ENCODE results near the gene CPNE6.

CPNE6 gene

GRCh38 chr14:24057271-24057670 is 14.1 kb upstream of the CPNE6 start (continued):
- TF ChIP-seq, protein P1, sequence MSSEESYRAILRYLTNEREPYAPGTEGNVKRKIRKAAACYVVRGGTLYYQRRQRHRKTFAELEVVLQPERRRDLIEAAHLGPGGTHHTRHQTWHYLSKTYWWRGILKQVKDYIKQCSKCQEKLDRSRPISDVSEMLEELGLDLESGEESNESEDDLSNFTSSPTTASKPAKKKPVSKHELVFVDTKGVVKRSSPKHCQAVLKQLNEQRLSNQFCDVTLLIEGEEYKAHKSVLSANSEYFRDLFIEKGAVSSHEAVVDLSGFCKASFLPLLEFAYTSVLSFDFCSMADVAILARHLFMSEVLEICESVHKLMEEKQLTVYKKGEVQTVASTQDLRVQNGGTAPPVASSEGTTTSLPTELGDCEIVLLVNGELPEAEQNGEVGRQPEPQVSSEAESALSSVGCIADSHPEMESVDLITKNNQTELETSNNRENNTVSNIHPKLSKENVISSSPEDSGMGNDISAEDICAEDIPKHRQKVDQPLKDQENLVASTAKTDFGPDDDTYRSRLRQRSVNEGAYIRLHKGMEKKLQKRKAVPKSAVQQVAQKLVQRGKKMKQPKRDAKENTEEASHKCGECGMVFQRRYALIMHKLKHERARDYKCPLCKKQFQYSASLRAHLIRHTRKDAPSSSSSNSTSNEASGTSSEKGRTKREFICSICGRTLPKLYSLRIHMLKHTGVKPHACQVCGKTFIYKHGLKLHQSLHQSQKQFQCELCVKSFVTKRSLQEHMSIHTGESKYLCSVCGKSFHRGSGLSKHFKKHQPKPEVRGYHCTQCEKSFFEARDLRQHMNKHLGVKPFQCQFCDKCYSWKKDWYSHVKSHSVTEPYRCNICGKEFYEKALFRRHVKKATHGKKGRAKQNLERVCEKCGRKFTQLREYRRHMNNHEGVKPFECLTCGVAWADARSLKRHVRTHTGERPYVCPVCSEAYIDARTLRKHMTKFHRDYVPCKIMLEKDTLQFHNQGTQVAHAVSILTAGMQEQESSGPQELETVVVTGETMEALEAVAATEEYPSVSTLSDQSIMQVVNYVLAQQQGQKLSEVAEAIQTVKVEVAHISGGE (tag by site-specific recombination; conservative IDR thresholded peaks at IDR 0.05; ENCODE audit: low read depth): no peak
- TF ChIP-seq TRIM28 (IDR thresholded peaks at IDR 0.05; ENCODE audit: borderline replicate concordance, low read length) (no peak), ZNF548 (tag by site-specific recombination; IDR thresholded peaks at IDR 0.05) (no peak), ZNF76 (tag by site-specific recombination; IDR thresholded peaks at IDR 0.05; ENCODE audit: borderline replicate concordance, low read depth) (no peak), FEZF1 (tag by site-specific recombination; IDR thresholded peaks at IDR 0.05) (no peak), TCF7L2 (IDR thresholded peaks at IDR 0.05; ENCODE audit: borderline replicate concordance, low read depth, low read length) (no peak), ZNF416 (tag by site-specific recombination; IDR thresholded peaks at IDR 0.05) (no peak), OSR2 (tag by site-specific recombination; IDR thresholded peaks at IDR 0.05) (no peak), KLF9 (tag by site-specific recombination; IDR thresholded peaks at IDR 0.05; ENCODE audit: low read depth) (no peak), ZSCAN18 (tag by site-specific recombination; IDR thresholded peaks at IDR 0.05) (no peak)

GRCh38 chr14:24057867-24058259 is 13.5 kb upstream of the CPNE6 start:
- POLR2A ChIA-PET: interaction anchor here (0.6 to 2.3 kb wide), 14 partner anchors 23 to 185 kb away, joined by 3 to 22 read pairs (median 5); partner anchors contain the start of genes DCAF11, EMC9, IRF9 and NRL
- H3K27ac ChIP-seq (ENCODE audit: extremely low read depth, low read depth, low read length): no peak overlapping the region
- no peaks in the 10 kb centered on the region for H3K36me3 ChIP-seq (ENCODE audit: control insufficient read depth in 2 of 2, insufficient read depth in 1 of 2, low read length in 2 of 2)

More at GRCh38 chr14:24057867-24058259, 13.5 kb upstream of the CPNE6 start:
- H3K4me3 ChIP-seq (ENCODE audit: low read depth, low read length): no peak overlapping the region
- no peak for TF ChIP-seq ZIC2 (tag by site-specific recombination; IDR thresholded peaks at IDR 0.05)
- no peak for TF ChIP-seq SP7 (tag by site-specific recombination; IDR thresholded peaks at IDR 0.05)
- no peak for TF ChIP-seq ZNF830 (tag by site-specific recombination; IDR thresholded peaks at IDR 0.05; ENCODE audit: low read depth)
- no peak for TF ChIP-seq ZNF26 (tag by site-specific recombination; IDR thresholded peaks at IDR 0.05)
- no peak for TF ChIP-seq ZSCAN16 (tag by site-specific recombination; IDR thresholded peaks at IDR 0.05)
- TF ChIP-seq ZNF561 (tag by site-specific recombination; IDR thresholded peaks at IDR 0.05; ENCODE audit: borderline replicate concordance): no peak
- TF ChIP-seq ZNF768 (tag by site-specific recombination; IDR thresholded peaks at IDR 0.05): no peak
- TF ChIP-seq ZNF341 (tag by site-specific recombination; IDR thresholded peaks at IDR 0.05; ENCODE audit: low read depth): no peak
- TF ChIP-seq, protein P2, sequence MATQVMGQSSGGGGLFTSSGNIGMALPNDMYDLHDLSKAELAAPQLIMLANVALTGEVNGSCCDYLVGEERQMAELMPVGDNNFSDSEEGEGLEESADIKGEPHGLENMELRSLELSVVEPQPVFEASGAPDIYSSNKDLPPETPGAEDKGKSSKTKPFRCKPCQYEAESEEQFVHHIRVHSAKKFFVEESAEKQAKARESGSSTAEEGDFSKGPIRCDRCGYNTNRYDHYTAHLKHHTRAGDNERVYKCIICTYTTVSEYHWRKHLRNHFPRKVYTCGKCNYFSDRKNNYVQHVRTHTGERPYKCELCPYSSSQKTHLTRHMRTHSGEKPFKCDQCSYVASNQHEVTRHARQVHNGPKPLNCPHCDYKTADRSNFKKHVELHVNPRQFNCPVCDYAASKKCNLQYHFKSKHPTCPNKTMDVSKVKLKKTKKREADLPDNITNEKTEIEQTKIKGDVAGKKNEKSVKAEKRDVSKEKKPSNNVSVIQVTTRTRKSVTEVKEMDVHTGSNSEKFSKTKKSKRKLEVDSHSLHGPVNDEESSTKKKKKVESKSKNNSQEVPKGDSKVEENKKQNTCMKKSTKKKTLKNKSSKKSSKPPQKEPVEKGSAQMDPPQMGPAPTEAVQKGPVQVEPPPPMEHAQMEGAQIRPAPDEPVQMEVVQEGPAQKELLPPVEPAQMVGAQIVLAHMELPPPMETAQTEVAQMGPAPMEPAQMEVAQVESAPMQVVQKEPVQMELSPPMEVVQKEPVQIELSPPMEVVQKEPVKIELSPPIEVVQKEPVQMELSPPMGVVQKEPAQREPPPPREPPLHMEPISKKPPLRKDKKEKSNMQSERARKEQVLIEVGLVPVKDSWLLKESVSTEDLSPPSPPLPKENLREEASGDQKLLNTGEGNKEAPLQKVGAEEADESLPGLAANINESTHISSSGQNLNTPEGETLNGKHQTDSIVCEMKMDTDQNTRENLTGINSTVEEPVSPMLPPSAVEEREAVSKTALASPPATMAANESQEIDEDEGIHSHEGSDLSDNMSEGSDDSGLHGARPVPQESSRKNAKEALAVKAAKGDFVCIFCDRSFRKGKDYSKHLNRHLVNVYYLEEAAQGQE (tag by site-specific recombination; IDR thresholded peaks at IDR 0.05): no peak
- TF ChIP-seq ZNF501 (tag by site-specific recombination; IDR thresholded peaks at IDR 0.05): no peak
- no peak for TF ChIP-seq ZFP3 (tag by site-specific recombination; IDR thresholded peaks at IDR 0.05; ENCODE audit: low read depth)
- TF ChIP-seq ZNF837 (tag by site-specific recombination; IDR thresholded peaks at IDR 0.05): no peak
- no peak for TF ChIP-seq SP3 (tag by site-specific recombination; IDR thresholded peaks at IDR 0.05)
- H3K4me1 ChIP-seq (ENCODE audit: control insufficient read depth, insufficient read depth, low read length): no peaks in the 10 kb centered on the region
- CTCF ChIA-PET: interaction anchor here (0.7 to 8.9 kb wide), 33 partner anchors 9 to 751 kb away, joined by 3 to 247 read pairs (median 6); partner anchors contain the start of genes CPNE6, DCAF11, DHRS4L2 and EMC9
- H3K9me3 ChIP-seq (ENCODE audit: control insufficient read depth, insufficient read depth, low read depth, low read length): no peaks in the 10 kb centered on the region

Data from HEK293 (cell line).